HS-5 (cell line): ENCODE measurements around the gene COL26A1.
"Not testable (repeated sequence)": the region's sequence is repeated elsewhere in the genome, so short reads cannot be mapped to it uniquely, and the experiment has no call there.

Experiments
- DNase-seq: peaks from one replicate; pipeline ENCODE4 v3.0.0-alpha.2; 2012; ENCODE audit warnings: low read depth

The COL26A1 gene

DNA sequence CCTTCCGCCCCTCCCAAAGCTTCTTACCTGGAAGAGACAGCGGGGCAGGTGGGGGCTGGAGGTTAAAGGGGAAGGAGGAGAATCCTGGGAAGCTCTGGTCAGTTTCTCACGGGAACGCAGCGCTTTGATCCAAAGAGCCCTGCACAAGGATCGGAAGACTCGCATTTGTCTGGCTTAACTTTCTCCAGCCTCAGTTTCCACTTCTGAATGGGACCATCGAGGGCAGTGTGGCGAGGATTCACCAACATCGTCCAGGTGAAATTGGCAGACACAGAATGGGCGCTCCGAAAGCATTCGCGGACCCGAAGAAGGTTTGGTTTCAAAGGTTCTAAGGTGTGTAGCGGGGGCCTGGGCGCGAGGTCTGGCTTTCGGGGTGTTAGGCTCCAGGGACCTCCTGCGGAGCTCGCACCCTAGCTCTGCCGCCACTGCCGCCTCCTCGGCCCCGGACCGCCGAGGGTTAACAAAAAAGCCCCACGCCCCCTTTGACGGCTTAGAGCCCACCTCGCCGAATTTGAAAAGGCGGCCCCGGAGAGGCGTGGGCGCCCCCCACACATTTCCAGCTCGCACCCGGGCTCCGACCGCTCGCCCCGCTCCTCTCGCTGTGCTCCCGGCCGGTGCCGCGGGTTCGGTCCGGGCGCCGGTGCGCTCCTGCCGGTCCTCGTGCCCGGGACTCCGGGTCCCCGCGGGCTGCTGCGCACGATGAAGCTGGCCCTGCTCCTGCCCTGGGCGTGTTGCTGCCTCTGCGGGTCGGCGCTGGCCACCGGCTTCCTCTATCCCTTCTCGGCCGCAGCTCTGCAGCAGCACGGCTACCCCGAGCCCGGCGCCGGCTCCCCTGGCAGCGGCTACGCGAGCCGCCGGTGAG lies at the start of gene COL26A1:
Gene COL26A1, plus strand, starts transcription at position 542 of the 862 bp plus-strand sequence. Its CDS starts 158 bp downstream, at position 700.
- DNase-seq, result no peak

GRCh38 chr7:101315336-101315735 lies 47.3 kb upstream of the COL26A1 start:
- no peak for DNase-seq

GRCh38 chr7:101319401-101319800 lies 43.3 kb upstream of the COL26A1 start:
- DNase-seq, result no peak

DNA sequence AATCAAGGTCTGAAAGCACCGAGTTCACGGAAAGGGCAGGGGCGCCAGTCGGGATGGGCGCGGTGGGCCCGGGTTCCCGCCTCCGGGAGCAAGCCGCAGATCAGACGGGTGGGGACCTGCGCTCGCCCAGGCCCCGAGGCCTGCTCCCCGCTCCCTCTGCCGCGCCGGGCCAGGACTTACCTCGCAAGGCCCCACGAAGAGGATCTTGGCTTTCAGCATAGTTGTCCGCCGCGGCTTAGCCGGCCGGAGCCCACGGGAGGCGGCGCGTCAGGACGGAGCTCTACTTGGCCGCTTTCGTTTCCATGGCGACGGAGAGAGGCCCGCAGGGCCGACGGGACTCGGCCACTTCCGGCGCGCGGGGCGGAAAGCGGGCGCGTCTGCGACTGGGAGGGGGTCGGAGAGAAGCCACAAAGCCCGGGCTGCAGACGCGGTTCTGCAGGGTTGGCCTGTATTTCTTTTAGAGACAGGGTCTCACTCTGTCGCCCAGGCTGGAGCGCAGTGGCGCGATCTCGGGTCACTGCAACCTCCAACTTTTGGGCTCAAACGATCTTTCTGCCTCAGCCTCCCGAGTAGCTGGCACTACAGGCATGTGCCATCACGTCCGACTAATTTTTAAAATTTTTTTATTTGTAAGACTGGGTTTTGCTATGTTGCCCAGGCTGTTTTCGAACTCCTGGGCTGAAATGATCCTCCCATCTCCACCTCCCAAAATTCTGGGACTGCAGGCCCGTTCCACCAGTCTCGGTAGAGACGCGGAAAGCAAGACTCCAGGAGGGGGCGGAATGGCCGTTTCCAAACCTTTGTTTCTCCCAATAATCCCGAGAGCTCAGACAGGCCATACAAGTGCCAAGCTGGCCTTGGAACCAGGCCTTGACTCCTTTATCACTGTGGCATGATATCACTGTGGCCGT lies 40.9 kb upstream of the COL26A1 start, which contains the start of gene IFT22:
Gene IFT22, minus strand, starts transcription at position 322 of the 911 bp plus-strand sequence. Its CDS starts 103 bp downstream, at position 219.
- peak; percentile 28 for DNase-seq

GRCh38 chr7:101328159-101328558 lies 34.5 kb upstream of the COL26A1 start:
- no peak for DNase-seq

GRCh38 chr7:101330011-101330484 lies 32.6 kb upstream of the COL26A1 start:
- no peak for DNase-seq

DNA sequence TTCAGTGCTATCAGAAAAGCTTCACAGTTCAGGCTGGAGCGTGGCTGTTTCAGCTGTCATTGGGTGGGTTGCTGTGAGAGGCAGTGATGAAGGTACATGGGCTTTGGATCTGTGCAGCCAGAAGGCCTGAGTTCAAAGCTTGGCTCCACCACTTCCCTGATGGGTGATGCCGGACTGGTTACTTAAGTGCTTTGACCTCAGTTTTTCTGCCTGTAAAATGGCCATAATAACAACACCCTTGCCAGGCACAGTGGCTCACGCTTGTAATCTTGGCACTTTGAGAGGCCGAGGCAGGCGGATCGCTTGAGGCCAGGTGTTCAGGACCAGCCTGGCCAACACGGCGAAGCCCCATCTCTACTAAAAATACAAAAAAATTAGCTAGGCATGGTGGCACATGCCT lies 30.6 kb upstream of the COL26A1 start:
- DNase-seq, result no peak

GRCh38 chr7:101333912-101334311 lies 28.8 kb upstream of the COL26A1 start:
- no peak for DNase-seq

DNA sequence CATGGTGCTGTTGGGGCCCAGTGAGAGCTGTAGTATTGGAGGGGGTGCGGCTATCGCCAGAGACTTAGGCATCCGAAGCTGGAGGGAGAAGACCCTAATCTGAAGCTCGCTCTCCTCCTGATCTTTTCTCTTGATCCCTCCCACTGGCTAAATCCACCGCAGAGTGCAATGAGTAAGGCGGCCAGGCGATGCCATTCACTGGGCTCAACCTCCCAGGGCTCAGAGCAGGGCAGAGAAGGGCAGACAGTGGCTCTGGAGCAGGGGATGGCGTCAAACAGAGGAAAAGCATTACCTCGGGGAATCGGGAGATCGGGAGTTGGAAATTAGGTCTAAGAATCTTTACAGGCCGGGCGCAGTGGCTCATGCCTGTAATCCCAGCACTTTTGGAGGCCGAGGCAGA lies 22.3 kb upstream of the COL26A1 start:
- DNase-seq, result no peak

DNA sequence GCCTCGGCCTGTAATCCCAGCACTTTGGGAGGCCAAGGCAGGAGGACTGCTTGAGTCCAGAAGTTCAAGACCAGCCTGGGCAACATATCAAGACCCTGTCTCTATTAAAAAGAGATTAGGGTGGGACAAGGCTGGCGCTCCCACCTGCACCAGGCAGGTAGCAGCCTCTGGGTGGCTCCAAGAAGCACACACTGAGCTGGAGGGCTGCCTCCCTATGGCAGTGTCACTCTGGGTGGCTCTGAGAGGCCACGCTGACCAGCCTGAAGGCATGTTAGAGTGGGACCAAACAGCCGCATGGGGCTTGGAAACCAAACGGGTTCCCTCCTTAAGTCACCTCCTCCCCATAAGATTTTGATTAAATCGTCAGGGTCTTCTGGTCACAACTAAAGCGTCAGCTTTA lies 19.8 kb upstream of the COL26A1 start:
- no peak for DNase-seq

GRCh38 chr7:101347477-101347876 lies 15.2 kb upstream of the COL26A1 start:
- DNase-seq, result no peak

DNA sequence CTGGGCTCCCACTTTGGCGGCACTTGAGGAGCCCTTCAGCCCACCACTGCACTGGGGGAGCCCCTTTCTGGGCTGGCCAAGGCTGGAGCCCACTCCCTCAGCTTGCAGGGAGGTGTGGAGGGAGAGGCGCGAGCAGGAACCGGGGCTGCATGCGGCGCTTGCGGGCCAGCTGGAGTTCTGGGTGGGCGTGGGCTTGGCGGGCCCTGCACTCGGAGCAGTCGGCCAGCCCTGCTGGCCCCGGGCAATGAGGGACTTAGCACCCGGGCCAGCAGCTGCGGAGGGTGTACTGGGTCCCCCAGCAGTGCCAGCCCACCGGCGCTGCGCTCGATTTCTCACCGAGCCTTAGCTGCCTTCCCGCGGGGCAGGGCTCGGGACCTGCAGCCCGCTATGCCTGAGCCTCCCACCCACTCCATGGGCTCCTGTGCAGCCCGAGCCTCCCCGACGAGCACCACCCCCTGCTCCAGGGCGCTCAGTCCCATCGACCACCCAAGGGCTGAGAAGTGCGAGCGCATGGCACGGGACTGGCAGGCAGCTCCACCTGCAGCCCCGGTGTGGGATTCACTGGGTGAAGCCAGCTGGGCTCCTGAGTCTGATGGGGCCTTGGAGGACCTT lies 14.1 kb upstream of the COL26A1 start:
- not testable (repeated sequence) for DNase-seq

GRCh38 chr7:101349300-101349699 lies 13.4 kb upstream of the COL26A1 start:
- DNase-seq, result not testable (repeated sequence)

- no peak for DNase-seq
These were observed 9.8 kb upstream of the COL26A1 start for GRCh38 chr7:101352920-101353308.

- DNase-seq, result no peak
These were observed 5.2 kb upstream of the COL26A1 start for GRCh38 chr7:101357433-101357832.

- DNase-seq, result no peak
These were observed 590 bp downstream of the COL26A1 start for GRCh38 chr7:101363196-101363733.

GRCh38 chr7:101363734-101364374 lies 1.2 kb downstream of the COL26A1 start:
- DNase-seq, result no peak

DNA sequence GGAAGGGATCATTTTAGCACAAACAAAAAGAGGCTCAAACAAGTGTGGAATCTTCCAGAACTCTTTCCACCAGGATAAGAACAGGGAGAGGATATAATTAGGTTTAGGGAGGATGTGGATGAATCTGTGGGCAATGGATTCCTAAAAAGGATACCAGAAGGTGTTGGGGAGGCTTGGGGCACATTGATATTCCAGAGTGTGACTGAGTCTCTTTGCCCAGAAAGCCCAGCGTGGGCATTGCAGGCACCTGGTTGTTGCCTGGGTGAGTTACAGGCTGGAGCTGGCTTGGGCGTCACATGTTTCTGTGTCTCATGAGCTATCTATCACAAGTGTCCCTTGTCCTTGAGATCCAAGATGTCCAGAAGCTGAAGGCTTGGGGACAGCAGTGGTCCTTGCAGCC lies 3.3 kb downstream of the COL26A1 start:
- no peak for DNase-seq

DNA sequence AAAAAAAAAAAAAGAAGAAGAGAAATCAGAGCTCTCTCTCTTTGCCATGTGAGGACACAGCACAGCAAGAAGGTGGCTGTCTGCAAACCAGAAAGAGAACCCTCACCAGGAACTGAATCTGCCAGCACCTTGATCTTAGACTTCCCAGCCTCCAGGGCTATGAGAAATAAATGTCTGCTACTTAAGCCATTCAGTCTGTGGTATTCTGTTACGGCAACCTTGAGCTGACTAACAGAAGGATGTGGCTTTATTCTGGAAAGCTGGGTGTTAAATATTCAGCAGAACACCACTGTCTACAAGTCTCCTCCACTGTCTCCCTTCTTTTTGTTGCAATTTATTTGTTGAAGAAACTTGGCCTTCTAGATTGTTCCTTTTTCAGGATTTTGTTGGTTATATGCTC lies 5.0 kb downstream of the COL26A1 start:
- DNase-seq, result no peak

GRCh38 chr7:101368422-101369165 lies 5.9 kb downstream of the COL26A1 start:
- DNase-seq, result no peak

DNA sequence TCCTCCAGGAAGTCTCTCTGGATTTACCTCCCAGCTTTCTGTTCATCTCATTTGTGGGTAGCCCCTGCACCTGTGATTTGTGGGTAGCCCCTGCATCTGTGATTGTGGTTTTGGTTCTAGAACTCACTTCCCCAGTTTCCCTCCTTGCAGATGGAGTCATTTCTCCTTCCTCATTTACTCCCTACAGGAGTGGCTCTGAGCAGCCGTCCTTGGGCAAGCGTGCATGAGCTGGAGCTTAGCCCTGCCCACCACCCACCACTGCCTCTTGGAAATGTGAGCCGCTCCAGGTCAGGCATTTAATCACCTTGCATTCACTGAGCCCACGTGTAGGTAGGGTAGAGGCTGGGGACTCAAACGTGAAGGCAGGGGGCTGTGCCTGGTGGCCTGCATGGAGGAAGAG lies 8.2 kb downstream of the COL26A1 start:
- DNase-seq, result no peak
